Right lobe of liver (tissue), 6 donors: ENCODE results near the gene RMP24.

Experiments
- ATAC-seq, 4 donors: fragments of 200-7000 bp; cut with Tn5 transposase; one replicate each; pipeline ENCODE4 v1.9.1; 2020; ENCODE audit warnings: mild to moderate bottlenecking in 4 of 4, moderate library complexity in 4 of 4
- DNase-seq, 3 donors: peaks; one replicate each; pipeline ENCODE4 v3.0.0-alpha.2; 2020
- H3K27ac ChIP-seq, 3 donors: fragments of 200-600 bp; one replicate each; pipeline ENCODE4 v1.8.0; 2022
- H3K27me3 ChIP-seq, 2 donors: fragments of 200-600 bp; one replicate each; pipeline ENCODE4 v1.8.0; 2022
- H3K36me3 ChIP-seq, 4 donors: fragments of 200-600 bp; sonication (generic) in 1 of 4; one replicate each; pipeline versions ENCODE4 v1.5.1 to v1.8.0; 2017 to 2022; ENCODE audit warnings: control low read depth in 1 of 4
- H3K4me1 ChIP-seq, 4 donors: fragments of 200-600 bp; sonication (generic) in 1 of 4; one replicate each; pipeline versions ENCODE4 v1.5.1 to v1.8.0; 2017 to 2022; ENCODE audit warnings: control low read depth in 1 of 4
- H3K4me3 ChIP-seq, 3 donors: fragments of 200-600 bp; one replicate each; pipeline ENCODE4 v1.8.0; 2022
- H3K9me3 ChIP-seq, 4 donors: fragments of 200-600 bp; sonication (generic) in 1 of 4; one replicate each; pipeline versions ENCODE4 v1.5.1 to v1.8.0; 2017 to 2022; ENCODE audit warnings: control low read depth in 1 of 4
- POLR2A ChIP-seq: fragments of 450-650 bp; IDR thresholded peaks from one replicate; pipeline ENCODE4 v1.6.1; 2017; ENCODE audit warnings: antibody characterized with exemption, mild to moderate bottlenecking
- WGBS: methylation state at CpG from one replicate; pipeline ENCODE4 v1.1.6; 2018; ENCODE audit warnings: low coverage, low lambda C conversion rate; ENCODE audit not compliant: insufficient coverage; ENCODE audit errors: missing lambda C conversion rate; 5-methylcytosine and 5-hydroxymethylcytosine counted together
- intact Hi-C, 2 donors: fragments of 100-400 bp; cut with DNase I; formaldehyde crosslinking; loops; one replicate each; pipeline versions ENCODE4 v1.11.2 to v1.14.1; 2022
- TF ChIP-seq, protein P1 (sequence below), 4 donors: fragments of 200-600 bp in 3 of 4; fragments of 450-650 bp in 1 of 4; IDR thresholded peaks; one replicate each; pipeline versions ENCODE4 v1.5.1 to v1.8.0; 2016 to 2022; ENCODE audit warnings: antibody characterized with exemption in 4 of 4, mild to moderate bottlenecking in 2 of 4
- donor health status: DM: no; HTN: yes; CAD: no.
- donor health status: DM: no; HTN: no; CAD: no.
- donor health status: DM: no; HTN: no; CAD: no.
- donor health status: DM: no; HTN: yes; CAD: no.
- donor health status: DM: no; HTN: yes; CAD: no.

The RMP24 gene

DNA sequence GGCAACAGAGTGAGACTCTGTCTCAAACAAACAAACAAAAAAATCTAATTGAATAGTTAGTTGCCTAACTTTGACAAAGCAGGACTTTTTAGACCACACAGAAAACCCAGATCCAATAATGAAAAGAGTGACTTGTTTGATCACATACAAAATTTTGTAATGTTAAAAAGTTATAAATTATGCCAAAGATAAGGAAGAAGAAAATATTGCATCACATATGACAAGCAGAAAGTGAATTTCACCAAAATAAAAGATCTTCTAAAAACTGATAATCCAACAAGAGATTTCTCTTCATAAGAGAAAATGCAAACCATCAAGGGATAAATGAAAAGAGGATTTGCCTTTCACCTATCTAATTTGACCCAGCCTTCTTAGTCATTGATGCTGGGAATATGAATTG lies 2.8 kb upstream of the RMP24 start:
- no peaks in the 10 kb centered on the region for H3K27me3 ChIP-seq
- TF ChIP-seq, protein P1, sequence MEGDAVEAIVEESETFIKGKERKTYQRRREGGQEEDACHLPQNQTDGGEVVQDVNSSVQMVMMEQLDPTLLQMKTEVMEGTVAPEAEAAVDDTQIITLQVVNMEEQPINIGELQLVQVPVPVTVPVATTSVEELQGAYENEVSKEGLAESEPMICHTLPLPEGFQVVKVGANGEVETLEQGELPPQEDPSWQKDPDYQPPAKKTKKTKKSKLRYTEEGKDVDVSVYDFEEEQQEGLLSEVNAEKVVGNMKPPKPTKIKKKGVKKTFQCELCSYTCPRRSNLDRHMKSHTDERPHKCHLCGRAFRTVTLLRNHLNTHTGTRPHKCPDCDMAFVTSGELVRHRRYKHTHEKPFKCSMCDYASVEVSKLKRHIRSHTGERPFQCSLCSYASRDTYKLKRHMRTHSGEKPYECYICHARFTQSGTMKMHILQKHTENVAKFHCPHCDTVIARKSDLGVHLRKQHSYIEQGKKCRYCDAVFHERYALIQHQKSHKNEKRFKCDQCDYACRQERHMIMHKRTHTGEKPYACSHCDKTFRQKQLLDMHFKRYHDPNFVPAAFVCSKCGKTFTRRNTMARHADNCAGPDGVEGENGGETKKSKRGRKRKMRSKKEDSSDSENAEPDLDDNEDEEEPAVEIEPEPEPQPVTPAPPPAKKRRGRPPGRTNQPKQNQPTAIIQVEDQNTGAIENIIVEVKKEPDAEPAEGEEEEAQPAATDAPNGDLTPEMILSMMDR (IDR thresholded peaks at IDR 0.05): no peak
- TF ChIP-seq POLR2A: no peak
- intact Hi-C loops: no loop called here
- H3K4me3 ChIP-seq: no peak overlapping the region
- H3K27ac ChIP-seq: no peak overlapping the region
- DNase-seq: no peak
- H3K9me3 ChIP-seq: no peaks in the 10 kb centered on the region
- no peaks in the 10 kb centered on the region for H3K36me3 ChIP-seq
- no peak for ATAC-seq
- peaks cover 0 to 10% (median 0%) of the 10 kb centered on the region in 4 donors for H3K4me1 ChIP-seq

DNA sequence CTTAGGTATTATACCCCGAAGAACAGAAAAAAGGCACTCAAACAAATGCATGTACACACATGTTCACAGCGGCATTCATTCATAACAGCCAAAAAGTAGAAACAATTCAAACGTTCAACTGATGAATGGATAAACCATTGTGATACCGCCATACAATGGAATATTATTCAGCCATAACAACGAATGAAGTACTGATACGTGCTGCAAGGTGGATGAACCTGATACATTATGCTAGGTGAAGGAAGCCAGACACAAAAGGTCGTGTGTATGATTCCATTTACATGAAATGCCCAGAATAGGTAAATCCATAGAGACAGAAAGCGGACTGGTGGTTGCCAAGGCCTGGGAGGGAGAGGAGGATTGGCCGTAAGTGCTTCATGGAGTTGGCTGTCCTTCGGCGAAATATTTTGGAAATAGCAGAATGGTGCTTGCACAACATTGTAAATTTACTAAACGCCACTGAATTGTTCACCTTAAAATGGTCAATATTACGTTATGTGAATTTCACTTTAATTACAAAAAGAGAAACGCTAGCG lies 750 bp upstream of the RMP24 start:
- H3K9me3 ChIP-seq: no peaks in the 10 kb centered on the region
- peaks cover 0 to 17% (median 0%) of the 10 kb centered on the region in 4 donors for H3K36me3 ChIP-seq
- no peak for DNase-seq
- H3K27me3 ChIP-seq: no peaks in the 10 kb centered on the region
- H3K27ac ChIP-seq: peak overlapping the region; percentile 71 to 90 (median 81)
- TF ChIP-seq, protein P1 (IDR thresholded peaks at IDR 0.05): no peak
- TF ChIP-seq POLR2A: no peak
- intact Hi-C loops: no loop called here
- H3K4me3 ChIP-seq: peak overlapping the region; percentile 85 to 89 (median 88)
- H3K4me1 ChIP-seq: peaks cover 0 to 10% (median 0%) of the 10 kb centered on the region in 4 donors
- WGBS: 36% methylated on average over 15 of the region's 15 CpGs
- peak; percentile 11 to 31 (median 22) for ATAC-seq

DNA sequence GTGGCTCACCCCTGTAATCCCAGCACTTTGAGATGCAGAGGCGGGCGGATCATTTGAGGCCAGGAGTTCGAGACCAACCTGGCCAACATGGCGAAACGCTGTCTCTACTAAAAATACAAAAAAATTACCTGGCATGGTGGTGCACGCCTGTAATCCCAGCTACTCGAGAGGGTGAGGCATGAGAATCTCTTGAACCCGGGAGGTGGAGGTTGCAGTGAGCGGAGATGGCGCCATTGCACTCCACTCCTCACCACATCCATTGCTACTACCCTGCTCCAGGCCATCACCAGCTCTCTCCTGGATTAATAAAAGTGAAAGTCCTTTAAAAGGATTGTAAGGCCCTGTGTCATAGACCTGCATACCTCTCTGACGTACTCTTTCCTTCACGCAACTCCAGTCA lies 1.2 kb downstream of the RMP24 start:
- Histone ChIP-seq H3K4me3 (peak overlapping the region in 1 of 3 donors; percentile 88), H3K27ac (no peak overlapping the region), H3K36me3 (peaks cover 0 to 37% (median 8%) of the 10 kb centered on the region in 4 donors), H3K27me3 (no peaks in the 10 kb centered on the region), H3K4me1 (peaks cover 0 to 10% (median 0%) of the 10 kb centered on the region in 4 donors), H3K9me3 (no peaks in the 10 kb centered on the region)
- no peak for TF ChIP-seq POLR2A
- TF ChIP-seq, protein P1 (IDR thresholded peaks at IDR 0.05): no peak
- WGBS: 85% methylated on average over 12 of the region's 12 CpGs
- DNase-seq (no peak), ATAC-seq (no peak)
- intact Hi-C loops: no loop called here

DNA sequence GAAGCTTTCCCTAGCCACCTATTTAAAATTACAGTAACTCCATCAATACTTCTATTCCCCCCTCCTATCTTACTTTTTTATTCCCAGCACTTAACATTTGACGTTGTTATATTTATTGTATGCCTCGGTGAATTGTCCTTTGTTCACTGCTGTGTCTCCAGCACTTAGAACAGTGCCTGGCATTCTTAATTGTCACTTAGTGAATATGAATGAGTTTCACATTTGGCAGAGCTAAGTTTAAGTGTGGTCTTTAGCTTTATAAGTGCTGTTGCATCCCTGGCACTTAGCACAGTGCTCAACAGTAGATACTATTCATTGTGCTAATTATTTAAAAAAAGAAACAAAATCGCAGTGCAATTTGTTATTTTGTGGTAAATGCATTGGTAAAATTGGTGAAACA lies 1.7 kb downstream of the RMP24 start:
- ATAC-seq (no peak), DNase-seq (no peak)
- 91% methylated on average over 3 of the region's 3 CpGs for WGBS
- Histone ChIP-seq H3K4me3 (no peak overlapping the region), H3K36me3 (peaks cover 0 to 42% (median 8%) of the 10 kb centered on the region in 4 donors), H3K27me3 (no peaks in the 10 kb centered on the region), H3K27ac (no peak overlapping the region), H3K9me3 (no peaks in the 10 kb centered on the region), H3K4me1 (peaks cover 0 to 10% (median 0%) of the 10 kb centered on the region in 4 donors)
- TF ChIP-seq, protein P1 (IDR thresholded peaks at IDR 0.05): no peak
- TF ChIP-seq POLR2A: no peak
- intact Hi-C loops: no loop called here

DNA sequence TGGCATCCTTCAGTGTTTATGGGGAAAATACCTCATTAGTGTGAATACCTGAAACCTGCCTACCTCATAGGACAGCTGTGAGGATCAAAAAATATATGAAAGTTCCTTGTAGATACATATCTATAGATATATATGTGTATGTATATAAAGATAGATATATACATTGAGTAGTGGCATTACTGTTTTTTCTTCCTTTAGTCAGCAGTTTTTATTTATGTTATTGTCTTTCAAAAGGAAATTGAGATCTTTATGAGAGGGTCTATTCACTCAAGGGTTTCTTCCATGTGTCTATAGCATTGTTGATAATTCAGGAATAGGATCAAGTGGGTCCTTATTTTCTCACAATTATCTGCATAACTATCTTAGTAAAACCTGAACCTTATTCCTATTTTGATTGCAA lies 6.6 kb downstream of the RMP24 start:
- Histone ChIP-seq H3K27me3 (no peaks in the 10 kb centered on the region), H3K9me3 (no peaks in the 10 kb centered on the region), H3K4me3 (no peak overlapping the region), H3K36me3 (peaks cover 0 to 62% (median 18%) of the 10 kb centered on the region in 4 donors), H3K27ac (no peak overlapping the region), H3K4me1 (peaks cover 0 to under 1% (median 0%) of the 10 kb centered on the region in 4 donors)
- no peak for DNase-seq
- TF ChIP-seq, protein P1 (IDR thresholded peaks at IDR 0.05): no peak
- TF ChIP-seq POLR2A: no peak
- intact Hi-C loops: no loop called here
- ATAC-seq: no peak
